IPS-NIHi7 (cell line): ENCODE measurements around the gene AFDN.
A peak's percentile ranks its signal among the peaks of the same experiment; 100 is the strongest.

Source experiments
- DNase-seq: peaks from one replicate; pipeline ENCODE4 v3.0.0; 2012; ENCODE audit warnings: mixed read lengths; ENCODE audit errors: extremely low spot score

Gene AFDN

GRCh38 chr6:167917551-167918154 is 90.9 kb downstream of the AFDN start:
- DNase-seq = no peak

- DNase-seq = no peak
Observed at GRCh38 chr6:167918548-167919278, 92.0 kb downstream of the AFDN start.

GRCh38 chr6:167919349-167919748 is 92.6 kb downstream of the AFDN start:
- DNase-seq = no peak

- DNase-seq = no peak
Observed at GRCh38 chr6:167920165-167920564, 93.5 kb downstream of the AFDN start.

GRCh38 chr6:167921831-167922230 is 95.1 kb downstream of the AFDN start:
- no peak for DNase-seq

- no peak for DNase-seq
Observed at GRCh38 chr6:167925026-167925425, 98.3 kb downstream of the AFDN start.

GRCh38 chr6:167927246-167927645 is 100.5 kb downstream of the AFDN start:
- no peak for DNase-seq

GRCh38 chr6:167928111-167928510 is 101.4 kb downstream of the AFDN start:
- no peak for DNase-seq

- no peak for DNase-seq
Observed at GRCh38 chr6:167930295-167930694, 103.6 kb downstream of the AFDN start.

- no peak for DNase-seq
Observed at GRCh38 chr6:167932468-167933276, 106.0 kb downstream of the AFDN start.

GRCh38 chr6:167933290-167933689 is 106.6 kb downstream of the AFDN start:
- no peak for DNase-seq

- no peak for DNase-seq
Observed at GRCh38 chr6:167933847-167934246, 107.1 kb downstream of the AFDN start.

- DNase-seq = no peak
Observed at GRCh38 chr6:167934426-167934864, 107.7 kb downstream of the AFDN start.

GRCh38 chr6:167936051-167936450 is 109.3 kb downstream of the AFDN start:
- DNase-seq = no peak

- DNase-seq = no peak
Observed at GRCh38 chr6:167937301-167937700, 110.6 kb downstream of the AFDN start.

GRCh38 chr6:167937948-167938911 is 111.5 kb downstream of the AFDN start:
- peak; percentile 52 for DNase-seq

GRCh38 chr6:167941822-167942221 is 115.1 kb downstream of the AFDN start:
- no peak for DNase-seq

- no peak for DNase-seq
Observed at GRCh38 chr6:167944130-167944529, 117.4 kb downstream of the AFDN start.

- no peak for DNase-seq
Observed at GRCh38 chr6:167946007-167946406, 119.3 kb downstream of the AFDN start.

- DNase-seq = no peak
Observed at GRCh38 chr6:167946604-167947003, 119.9 kb downstream of the AFDN start.

- no peak for DNase-seq
Observed at GRCh38 chr6:167947716-167948115, 121.0 kb downstream of the AFDN start.
